Adrenal gland (tissue), 5 donors: ENCODE data around the gene HYAL2.

Source experiments
- CTCF ChIP-seq, 6 experiments: fragments of 450-650 bp in 4 of 6; fragments of 200-600 bp in 2 of 6; sonication (generic) in 1 of 6; IDR thresholded peaks; 1 replicate in 5 of 6; 2 replicates in 1 of 6; pipeline versions ENCODE4 v1.5.1 to v1.8.0; 2016 to 2021; ENCODE audit warnings: antibody characterized with exemption in 6 of 6, mild to moderate bottlenecking in 2 of 6, moderate library complexity in 1 of 6
- POLR2A ChIP-seq, 2 donors: fragments of 450-650 bp; IDR thresholded peaks; one replicate each; pipeline ENCODE4 v1.6.1; 2017; ENCODE audit warnings: antibody characterized with exemption in 2 of 2, mild to moderate bottlenecking in 2 of 2, moderate library complexity in 1 of 2
- donor health status: DM: no; HTN: no; CAD: no.

DNA sequence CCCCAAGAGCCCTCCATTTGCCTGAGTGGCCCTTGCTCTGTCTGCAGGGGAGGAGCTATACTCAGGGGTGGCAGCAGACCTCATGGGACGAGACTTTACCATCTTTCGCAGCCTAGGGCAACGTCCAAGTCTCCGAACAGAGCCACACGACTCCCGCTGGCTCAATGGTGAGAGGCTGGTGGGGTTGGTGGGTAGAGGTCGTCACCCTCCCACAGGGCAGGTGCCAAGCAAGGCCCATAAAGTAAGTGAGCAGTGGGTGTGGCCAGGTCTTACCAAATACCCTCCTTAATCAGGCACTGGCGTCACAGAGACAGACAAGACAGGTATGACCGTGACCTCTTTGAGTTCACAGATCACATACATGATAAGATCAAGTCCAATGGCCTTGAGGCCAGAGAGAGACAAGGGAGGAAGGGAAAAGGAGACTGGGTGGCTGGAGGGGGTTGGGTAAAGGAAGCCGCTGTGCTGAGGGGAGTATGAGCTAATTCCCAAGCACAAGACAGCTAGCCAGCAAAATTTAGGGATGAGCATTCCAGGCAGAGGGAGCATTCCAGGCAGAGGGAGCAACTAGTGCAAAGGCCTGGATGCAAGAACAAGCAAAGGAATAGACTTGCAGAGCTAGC, 51.1 kb downstream of the HYAL2 start:
- TF ChIP-seq CTCF (IDR thresholded peaks at IDR 0.05), result no peak
- peak in 1 of 2 donors; percentile 11 for TF ChIP-seq POLR2A (IDR thresholded peaks at IDR 0.05)
